ENCODE results near the gene RBBP6.

Gene RBBP6

GRCh38 chr16:24525970-24526559 lies 13.3 kb upstream of the RBBP6 start:
- no peak for DNase-seq

- no peak for DNase-seq
Measured at GRCh38 chr16:24526701-24527495, 12.5 kb upstream of the RBBP6 start.

DNA sequence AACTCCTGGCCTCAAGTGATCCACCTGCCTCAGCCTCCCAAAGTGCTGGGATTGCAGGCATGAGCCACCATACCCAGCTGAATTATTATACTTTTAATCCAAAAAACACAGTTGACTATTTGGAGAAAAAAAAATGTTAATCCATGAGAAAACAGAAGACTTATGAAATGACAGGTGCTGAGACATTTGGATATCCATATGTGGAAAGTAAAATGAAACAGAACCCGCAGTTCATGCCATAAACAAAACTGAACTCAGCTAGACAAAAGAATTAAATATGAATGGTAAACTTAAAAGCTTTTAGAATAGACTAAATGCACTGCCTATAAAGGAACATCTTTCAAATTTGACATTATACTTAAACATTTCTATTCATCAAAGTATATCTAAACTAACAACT lies 8.2 kb upstream of the RBBP6 start:
- DNase-seq: no peak

- no peak for DNase-seq
Measured at GRCh38 chr16:24534620-24535019, 4.7 kb upstream of the RBBP6 start.

DNA sequence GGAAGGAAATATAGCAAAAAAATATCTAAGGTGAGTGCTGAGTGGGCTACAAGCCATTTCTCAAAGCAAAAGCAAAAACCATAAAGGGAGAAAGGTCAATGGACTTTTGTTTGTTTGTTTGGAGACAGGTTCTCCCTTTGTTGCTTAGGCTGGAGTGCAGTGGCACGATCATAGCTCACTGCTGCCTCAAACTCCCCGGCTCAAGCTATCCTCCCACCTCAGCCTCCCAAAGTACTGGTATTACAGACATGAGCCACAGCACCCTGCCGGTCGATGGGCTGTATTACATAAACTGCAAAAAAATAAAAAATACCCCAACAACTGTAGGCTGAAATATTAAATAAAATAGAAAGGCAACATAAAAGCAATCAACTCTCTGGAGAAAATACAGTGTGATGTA lies 3.5 kb upstream of the RBBP6 start:
- DNase-seq: no peak

DNA sequence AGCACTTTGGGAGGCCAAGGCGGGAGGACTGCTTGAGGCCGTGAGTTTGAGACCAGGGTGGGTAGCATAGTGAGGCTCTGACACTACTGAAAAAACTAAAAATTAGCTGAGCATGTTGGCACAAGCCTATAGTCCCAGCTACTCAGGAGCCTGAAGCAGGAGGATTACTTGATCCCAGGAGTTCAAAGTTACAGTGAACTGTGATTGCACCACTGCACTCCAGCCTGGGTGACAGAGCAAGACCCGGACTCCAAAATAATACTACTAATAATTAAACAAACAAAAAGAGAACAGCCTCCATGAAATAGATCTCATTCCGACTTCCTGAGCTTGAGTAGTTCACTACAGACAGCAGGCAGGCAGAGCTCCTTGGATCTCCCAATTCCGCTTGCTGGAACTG lies 2.7 kb upstream of the RBBP6 start:
- no peak for DNase-seq

DNA sequence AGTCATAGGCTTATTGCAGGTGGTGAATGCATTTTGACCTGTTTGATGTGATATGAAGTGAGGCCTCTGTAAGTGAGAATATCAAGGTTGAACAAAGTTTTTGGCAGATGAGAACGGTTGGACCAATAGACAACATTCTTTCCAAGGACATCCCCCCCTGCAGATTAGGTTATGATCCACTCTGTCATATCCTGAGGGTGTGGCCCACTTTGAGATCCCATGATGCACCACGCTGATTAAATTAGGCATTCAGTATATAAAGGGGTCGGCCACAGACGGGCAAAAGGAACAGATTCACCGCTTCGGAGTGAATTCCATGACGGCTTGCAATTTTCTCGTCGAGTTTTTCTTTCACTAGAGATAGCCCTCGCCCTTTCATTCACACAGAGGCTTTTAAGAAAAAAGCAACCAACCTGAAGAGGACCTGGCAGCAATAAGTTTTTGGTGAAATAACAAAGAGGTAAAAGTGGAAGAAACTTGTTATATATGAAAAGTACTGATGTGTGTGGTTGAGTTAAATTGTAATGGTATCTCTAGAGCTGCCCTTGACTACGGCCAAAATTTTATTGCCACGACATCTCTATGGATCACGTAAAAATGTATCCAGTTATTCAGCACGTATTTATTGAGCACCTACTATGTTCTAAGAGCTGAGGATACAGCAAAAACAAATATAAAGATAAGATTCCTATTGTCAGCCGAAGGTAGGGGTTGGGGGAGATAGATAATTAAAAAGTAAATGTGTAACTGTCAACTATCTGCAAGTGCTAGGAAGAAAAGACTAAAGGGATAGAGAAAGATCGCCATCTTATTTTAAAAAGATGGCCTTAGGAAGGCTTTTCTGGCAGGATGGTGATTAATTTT lies 1.7 kb upstream of the RBBP6 start:
- no peak for DNase-seq

- DNase-seq: no peak
Measured at GRCh38 chr16:24538756-24539294, 541 bp upstream of the RBBP6 start.

DNA sequence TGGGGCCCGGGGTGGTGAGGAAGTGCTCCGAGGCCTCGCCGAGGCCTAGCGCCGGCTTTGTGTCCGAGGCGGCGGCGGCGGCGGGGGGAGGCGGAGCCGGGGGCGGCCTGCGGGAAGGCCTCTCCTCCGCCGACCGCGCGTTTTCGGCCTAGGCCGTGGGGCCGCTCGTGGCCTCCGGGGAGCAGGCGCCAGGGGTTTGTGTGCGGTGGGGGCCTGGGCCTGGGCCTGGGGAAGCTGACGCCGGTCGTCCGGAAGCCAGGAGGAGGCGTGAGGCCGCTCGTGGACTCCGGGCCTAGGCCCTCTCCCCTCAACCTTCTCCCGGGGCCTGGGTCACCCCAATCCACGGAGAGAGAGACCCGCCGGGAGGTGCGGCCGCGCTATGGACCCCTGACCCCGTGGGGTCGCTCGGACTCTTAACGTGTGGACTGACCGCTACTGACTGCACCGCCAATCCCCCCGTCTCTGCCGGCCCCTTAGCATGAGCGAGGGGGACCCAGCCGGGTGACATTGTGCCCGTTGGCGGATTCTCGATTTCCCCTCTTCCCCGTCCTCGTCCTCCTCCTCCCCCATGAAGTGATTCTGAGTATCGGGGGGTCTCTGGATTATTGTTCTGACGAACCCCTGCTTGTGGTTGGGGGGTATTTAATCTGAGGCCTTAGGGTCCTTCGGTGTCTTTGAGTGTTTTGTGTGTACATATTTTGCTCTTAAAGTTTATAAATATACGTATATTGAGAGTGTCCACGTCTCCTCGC lies 660 bp downstream of the RBBP6 start:
- no peak for DNase-seq

DNA sequence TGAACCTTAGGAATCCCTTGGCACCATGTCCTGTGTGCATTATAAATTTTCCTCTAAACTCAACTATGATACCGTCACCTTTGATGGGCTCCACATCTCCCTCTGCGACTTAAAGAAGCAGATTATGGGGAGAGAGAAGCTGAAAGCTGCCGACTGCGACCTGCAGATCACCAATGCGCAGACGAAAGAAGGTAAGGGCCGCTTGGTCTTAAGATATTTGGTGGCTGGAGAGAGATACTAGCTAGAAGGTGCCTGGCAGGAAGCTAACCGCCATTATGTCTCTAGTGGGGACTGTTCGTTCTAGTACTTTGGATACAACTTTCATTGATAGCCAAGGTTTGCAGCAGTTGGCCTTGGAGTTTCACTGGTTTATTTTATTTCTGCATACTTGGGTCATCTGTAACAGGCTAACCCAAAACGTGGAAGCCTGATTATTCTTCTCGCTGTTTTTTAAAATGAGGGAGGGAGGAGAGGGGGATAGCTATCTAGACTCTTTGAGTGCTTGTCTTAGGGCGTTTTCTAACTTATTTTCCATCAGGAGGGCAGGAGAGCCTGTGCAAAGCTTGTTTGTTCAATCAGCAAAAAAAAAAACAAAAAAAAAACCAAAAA lies 1.3 kb downstream of the RBBP6 start:
- DNase-seq: no peak

GRCh38 chr16:24541233-24541933 lies 2.0 kb downstream of the RBBP6 start:
- no peak for DNase-seq

DNA sequence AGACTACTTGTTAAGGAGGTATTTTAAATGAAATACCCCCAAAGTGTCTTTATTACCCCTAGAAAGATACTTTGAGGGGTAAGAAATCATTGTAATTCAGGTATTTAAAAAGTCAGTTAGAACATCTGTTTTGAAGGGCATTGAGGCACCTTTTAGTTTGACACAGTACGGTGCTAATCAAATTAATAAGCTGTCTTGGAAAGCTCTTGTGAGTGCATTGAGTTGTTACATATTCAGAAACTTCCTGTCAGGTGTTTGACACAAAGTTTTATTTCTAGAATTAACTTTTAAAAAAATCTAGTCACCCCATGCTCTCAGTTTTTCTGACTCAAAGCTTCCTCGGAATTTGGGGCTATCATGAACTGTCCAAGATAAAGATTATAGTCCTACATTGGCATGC lies 4.6 kb downstream of the RBBP6 start:
- DNase-seq: no peak

GRCh38 chr16:24544640-24545039 lies 5.3 kb downstream of the RBBP6 start:
- DNase-seq: no peak

GRCh38 chr16:24550295-24550694 lies 10.9 kb downstream of the RBBP6 start:
- DNase-seq: no peak

DNA sequence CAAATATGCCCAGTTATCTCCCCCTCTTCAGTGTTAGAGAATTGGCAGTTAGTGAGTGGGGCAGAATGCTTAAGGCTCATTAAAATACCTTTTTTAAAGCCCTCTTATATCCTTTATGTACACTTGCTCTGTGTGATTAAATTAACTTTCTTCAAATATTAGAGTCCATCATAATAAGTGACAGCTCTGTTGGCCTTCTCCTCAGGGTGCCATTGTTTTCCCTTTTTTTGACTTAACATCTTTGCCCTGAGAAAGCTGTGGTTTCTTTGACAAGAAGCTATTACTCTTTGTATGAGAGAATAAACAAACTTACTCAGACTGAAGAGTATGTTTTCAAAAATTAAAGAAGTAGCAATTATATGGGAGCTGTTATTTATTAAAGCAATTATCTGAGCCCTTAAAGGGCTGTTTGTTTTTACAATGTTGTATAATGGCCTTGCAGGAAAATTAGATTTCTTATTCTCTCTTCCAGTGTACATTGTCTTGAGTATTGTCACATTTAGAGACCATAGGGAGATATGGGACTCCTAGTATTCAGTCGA lies 13.4 kb downstream of the RBBP6 start:
- DNase-seq: no peak

- DNase-seq: no peak
Measured at GRCh38 chr16:24553983-24554382, 14.6 kb downstream of the RBBP6 start.

GRCh38 chr16:24555346-24555872 lies 16.0 kb downstream of the RBBP6 start:
- DNase-seq: no peak

- no peak for DNase-seq
Measured at GRCh38 chr16:24562811-24563210, 23.4 kb downstream of the RBBP6 start.

DNA sequence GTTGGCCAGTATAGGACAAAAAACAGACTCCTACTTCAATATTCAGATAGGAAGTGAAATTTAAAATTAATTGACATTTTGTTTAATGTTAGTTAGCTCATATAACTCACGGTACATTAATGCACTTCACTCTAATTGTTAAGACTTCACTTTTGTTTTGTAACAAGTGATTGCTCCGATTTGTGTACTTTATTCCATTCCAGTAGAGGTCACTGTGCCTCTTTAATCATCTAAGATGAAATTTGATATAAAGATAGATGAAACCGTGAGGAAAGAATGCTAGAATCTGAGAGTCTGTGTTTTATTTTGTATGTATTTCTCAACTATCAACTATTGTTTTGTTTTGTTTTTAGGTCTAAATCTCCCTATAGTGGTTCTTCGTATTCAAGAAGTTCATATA lies 29.0 kb downstream of the RBBP6 start:
- no peak for DNase-seq

DNA sequence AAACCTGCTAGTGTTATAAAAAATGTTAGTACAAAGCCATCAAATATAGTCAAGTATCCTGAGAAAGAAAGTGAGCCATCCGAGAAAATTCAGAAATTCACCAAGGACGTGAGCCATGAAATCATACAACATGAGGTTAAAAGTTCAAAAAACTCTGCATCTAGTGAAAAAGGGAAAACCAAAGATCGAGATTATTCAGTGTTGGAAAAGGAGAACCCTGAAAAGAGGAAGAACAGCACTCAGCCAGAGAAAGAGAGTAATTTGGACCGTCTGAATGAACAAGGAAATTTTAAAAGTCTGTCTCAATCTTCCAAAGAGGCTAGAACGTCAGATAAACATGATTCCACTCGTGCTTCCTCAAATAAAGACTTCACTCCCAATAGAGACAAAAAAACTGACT lies 31.7 kb downstream of the RBBP6 start:
- no peak for DNase-seq

DNA sequence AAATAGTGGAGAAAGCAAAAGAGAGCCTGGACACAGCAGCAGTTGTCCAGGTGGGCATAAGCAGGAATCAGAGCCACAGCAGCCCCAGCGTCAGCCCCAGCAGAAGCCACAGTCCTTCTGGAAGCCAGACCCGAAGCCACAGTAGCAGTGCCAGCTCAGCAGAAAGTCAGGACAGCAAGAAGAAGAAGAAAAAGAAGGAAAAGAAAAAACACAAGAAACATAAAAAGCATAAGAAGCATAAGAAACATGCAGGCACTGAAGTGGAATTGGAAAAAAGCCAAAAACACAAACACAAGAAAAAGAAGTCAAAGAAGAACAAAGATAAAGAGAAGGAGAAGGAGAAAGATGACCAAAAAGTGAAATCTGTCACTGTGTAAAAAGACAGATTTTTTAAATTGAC lies 32.7 kb downstream of the RBBP6 start:
- no peak for DNase-seq

All from NCI-H2107 (cell line).